A549 (cell line): Measurements from ENCODE around the gene ARF1. TPM values are rescaled to one million over a fixed set of nuclear protein-coding genes. Genes with fewer than 3 reads are reported as not detected.

Source experiments
- ATAC-seq, 2 experiments: fragments of 200-7000 bp in 1 of 2; fragments of >200 bp in 1 of 2; cut with Nextera tagmentation in 1 of 2; cut with Tn5 transposase in 1 of 2; 3 replicates each; pipeline versions ENCODE4 v1.8.0 to v1.9.1; 2018 to 2020; ENCODE audit warnings: mild to moderate bottlenecking in 1 of 2, moderate library complexity in 1 of 2
- CTCF ChIA-PET: fragments of 300-600 bp; sonication (Branson Sonifier 250); formaldehyde crosslinking; extraction: SDS; loops from one replicate; lab custom pipeline; 2021; ENCODE audit warnings: antibody characterized with exemption, inconsistent platforms; lab: Yijun Ruan, JAX
- POLR2A ChIA-PET: fragments of 350-600 bp; formaldehyde crosslinking; extraction: SDS; loops from one replicate; lab custom pipeline; 2021; ENCODE audit warnings: antibody characterized with exemption, inconsistent platforms; lab: Yijun Ruan, JAX
- DNase-seq, 2 experiments: peaks; one replicate each; pipeline versions ENCODE4 v3.0.0 to v3.0.0-alpha.2; 2011 to 2016; ENCODE audit warnings: low read depth in 1 of 2, low spot score in 1 of 2
- FAIRE-seq: peaks from 2 replicates; lab custom pipeline; 2011; peaks lifted over from hg19 to GRCh38; lab: Jason Lieb, UNC
- H3K27ac ChIP-seq, 2 experiments: fragments of >200 bp; sonication (Bioruptor Twin); formaldehyde crosslinking; 3 replicates each; pipeline ENCODE4 v1.5.1; 2016 to 2017
- H3K4me1 ChIP-seq: fragments of >200 bp; sonication (Bioruptor Twin); formaldehyde crosslinking; 3 replicates; pipeline ENCODE4 v1.6.1; 2016
- H3K4me2 ChIP-seq: fragments of >200 bp; sonication (Bioruptor Twin); formaldehyde crosslinking; 3 replicates; pipeline ENCODE4 v1.6.1; 2016
- H3K4me3 ChIP-seq: fragments of >200 bp; sonication (Bioruptor Twin); formaldehyde crosslinking; 3 replicates; pipeline ENCODE4 v1.5.1; 2016
- H3K9me3 ChIP-seq: fragments of >200 bp; sonication (Bioruptor Twin); formaldehyde crosslinking; 3 replicates; pipeline ENCODE4 v1.6.1; 2016
- ATOH8 ChIP-seq: fragments of 250-450 bp; sonication (Bioruptor Pico); IDR thresholded peaks from 2 replicates; pipeline ENCODE4 v1.5.0; 2020; ENCODE audit warnings: low read depth, mild to moderate bottlenecking, moderate library complexity
- BHLHE40 ChIP-seq: IDR thresholded peaks from 2 replicates; pipeline ENCODE4 v1.6.1; 2012; ENCODE audit warnings: low read depth, low read length, inconsistent platforms
- CBX2 ChIP-seq: fragments of 200-600 bp; sonication (generic); IDR thresholded peaks from 2 replicates; pipeline ENCODE4 v1.6.1; 2016; ENCODE audit warnings: low read depth, mild to moderate bottlenecking, borderline replicate concordance
- CHD2 ChIP-seq: fragments of 150-350 bp; IDR thresholded peaks from 2 replicates; pipeline ENCODE4 v1.6.1; 2014; ENCODE audit warnings: low read length; ENCODE audit not compliant: partially characterized antibody
- CHD4 ChIP-seq: fragments of 200-600 bp; sonication (generic); IDR thresholded peaks from 2 replicates; pipeline ENCODE4 v1.6.1; 2016; ENCODE audit warnings: antibody characterized with exemption, mild to moderate bottlenecking, borderline replicate concordance
- EHF ChIP-seq: fragments of 250-450 bp; sonication (Bioruptor Pico); IDR thresholded peaks from 2 replicates; pipeline ENCODE4 v1.5.0; 2020; ENCODE audit warnings: mild to moderate bottlenecking
- FOSB ChIP-seq: fragments of 250-450 bp; sonication (Bioruptor Pico); IDR thresholded peaks from 2 replicates; pipeline ENCODE4 v1.5.0; 2020; ENCODE audit warnings: mild to moderate bottlenecking, moderate library complexity
- FOSL2 ChIP-seq, 2 experiments: fragments of 450-650 bp in 1 of 2; fragments of >200 bp in 1 of 2; sonication (Bioruptor Twin) in 1 of 2; formaldehyde crosslinking; IDR thresholded peaks; 2 replicates each; pipeline versions ENCODE4 v1.5.0 to v1.6.1; 2016 to 2020; ENCODE audit warnings: mild to moderate bottlenecking in 1 of 2, moderate library complexity in 1 of 2
- FOXS1 ChIP-seq: fragments of 250-450 bp; sonication (Bioruptor Pico); IDR thresholded peaks from 2 replicates; pipeline ENCODE4 v1.5.0; 2020; ENCODE audit warnings: mild to moderate bottlenecking, moderate library complexity
- GATA3 ChIP-seq: IDR thresholded peaks from 2 replicates; pipeline ENCODE4 v1.6.1; 2012; ENCODE audit warnings: borderline replicate concordance
- HEYL ChIP-seq: fragments of 250-450 bp; sonication (Bioruptor Pico); IDR thresholded peaks from 2 replicates; pipeline ENCODE4 v1.8.0; 2021; ENCODE audit warnings: mild to moderate bottlenecking, moderate library complexity
- HOXB5 ChIP-seq: fragments of 250-450 bp; sonication (Bioruptor Pico); IDR thresholded peaks from 2 replicates; pipeline ENCODE4 v1.5.0; 2020; ENCODE audit warnings: mild to moderate bottlenecking, moderate library complexity
- JUN ChIP-seq, 2 experiments: fragments of >200 bp; sonication (Bioruptor Twin); formaldehyde crosslinking; IDR thresholded peaks; 2 replicates in 1 of 2; 3 replicates in 1 of 2; pipeline ENCODE4 v1.6.1; 2016 to 2017
- JUNB ChIP-seq: fragments of >200 bp; sonication (Bioruptor Twin); formaldehyde crosslinking; IDR thresholded peaks from 2 replicates; pipeline ENCODE4 v1.6.1; 2016
- KDM1A ChIP-seq: fragments of 200-600 bp; sonication (generic); IDR thresholded peaks from 2 replicates; pipeline ENCODE4 v1.6.1; 2016; ENCODE audit warnings: low read depth, mild to moderate bottlenecking
- KDM5A ChIP-seq: fragments of 200-600 bp; sonication (generic); IDR thresholded peaks from 2 replicates; pipeline ENCODE4 v1.6.1; 2016; ENCODE audit warnings: antibody characterized with exemption, mild to moderate bottlenecking
- MAX ChIP-seq: IDR thresholded peaks from 2 replicates; pipeline ENCODE4 v1.6.1; 2012
- NR3C1 ChIP-seq: fragments of >200 bp; sonication (Bioruptor Twin); formaldehyde crosslinking; IDR thresholded peaks from 3 replicates; pipeline ENCODE4 v1.6.1; 2017
- PHF8 ChIP-seq: fragments of 200-600 bp; sonication (generic); IDR thresholded peaks from 2 replicates; pipeline ENCODE4 v1.6.1; 2016; ENCODE audit warnings: low read depth, mild to moderate bottlenecking, antibody characterized with exemption, moderate library complexity, borderline replicate concordance
- POLR2AphosphoS2 ChIP-seq: conservative IDR thresholded peaks from 2 replicates; pipeline ENCODE4 v1.6.1; 2012; ENCODE audit warnings: low read length, improper control_type of control experiment, inconsistent platforms
- RFX5 ChIP-seq: fragments of 450-650 bp; IDR thresholded peaks from 2 replicates; pipeline ENCODE4 v1.7.1; 2014; ENCODE audit warnings: antibody characterized with exemption, mild to moderate bottlenecking, moderate library complexity
- RNF2 ChIP-seq: fragments of 200-600 bp; sonication (generic); IDR thresholded peaks from 2 replicates; pipeline ENCODE4 v1.6.1; 2016; ENCODE audit warnings: low read depth, mild to moderate bottlenecking, antibody characterized with exemption, moderate library complexity, borderline replicate concordance
- SMC3 ChIP-seq: fragments of >200 bp; sonication (Bioruptor Twin); formaldehyde crosslinking; IDR thresholded peaks from 3 replicates; pipeline ENCODE4 v1.6.1; 2018; ENCODE audit warnings: inconsistent platforms
- SREBF2 ChIP-seq: fragments of 450-650 bp; IDR thresholded peaks from 2 replicates; pipeline ENCODE4 v1.6.1; 2014; ENCODE audit warnings: mild to moderate bottlenecking, moderate library complexity
- TP53 ChIP-seq: fragments of 250-450 bp; sonication (Bioruptor Pico); IDR thresholded peaks from 2 replicates; pipeline ENCODE4 v1.5.0; 2021; ENCODE audit warnings: mild to moderate bottlenecking, moderate library complexity
- ZC3H11A ChIP-seq: fragments of 450-650 bp; IDR thresholded peaks from 2 replicates; pipeline ENCODE4 v1.6.1; 2014; ENCODE audit warnings: antibody characterized with exemption, mild to moderate bottlenecking
- ZSCAN20 ChIP-seq: fragments of 250-450 bp; sonication (Bioruptor Pico); IDR thresholded peaks from 2 replicates; pipeline ENCODE4 v1.8.0; 2022; ENCODE audit warnings: mild to moderate bottlenecking, moderate library complexity
- WGBS: methylation state at CpG from one replicate; pipeline ENCODE4 v1.1.6; 2017; ENCODE audit errors: missing lambda C conversion rate; 5-methylcytosine and 5-hydroxymethylcytosine counted together
- polyA plus RNA-seq, 4 experiments: library from polyadenylated mRNA; depleted of rRNA in 3 of 4; stranded (reverse); fragments of >200 nt; fragmentation: RNase III in 1 of 4; extraction: RNeasy Plus Mini Kit Qiagen cat#74134 plus additional on column Dnase treatment in 1 of 4; gene quantifications; 2 replicates in 3 of 4; 3 replicates in 1 of 4; pipeline ENCODE4 v1.2.3, GENCODE V29; 2011 to 2017
- TF ChIP-seq, protein P1 (sequence below): fragments of >200 bp; sonication (Bioruptor Twin); formaldehyde crosslinking; IDR thresholded peaks from 3 replicates; pipeline ENCODE4 v1.5.1; 2016
- TF ChIP-seq, protein P2 (sequence below): fragments of 450-650 bp; IDR thresholded peaks from 2 replicates; pipeline ENCODE4 v1.6.1; 2014; ENCODE audit warnings: antibody characterized with exemption

ARF1 gene
- polyA plus RNA-seq, 2 of the 4 experiments (the other 2 are of a cell fraction) = 297 to 376 TPM

DNA sequence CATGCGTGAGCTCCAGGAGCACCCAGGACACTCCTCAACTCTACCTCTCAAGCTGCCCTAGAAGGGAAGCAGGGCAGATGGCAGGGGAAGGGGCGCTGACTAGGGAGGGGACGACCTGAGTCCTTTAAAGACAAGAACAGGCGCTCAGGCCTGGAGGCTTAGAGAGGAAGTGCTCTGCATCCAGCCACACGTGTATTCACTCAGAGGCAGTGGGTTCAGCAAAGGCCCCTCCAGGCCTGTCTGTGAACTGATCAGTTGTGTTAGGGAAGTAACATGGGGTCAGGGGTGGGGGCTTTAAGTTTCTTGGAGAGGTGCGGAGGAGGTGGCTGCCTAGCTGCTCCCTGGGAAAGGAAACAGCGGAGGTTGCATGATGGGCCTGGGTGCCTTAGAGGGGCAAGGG, 37.1 kb upstream of the ARF1 start:
- no peak; a peak in 1 of 6 replicates for ATAC-seq
- Histone ChIP-seq H3K4me2 (no peak overlapping the region), H3K4me3 (no peak overlapping the region), H3K9me3 (0 out of 3 replicates have a peak, but pooled peaks cover 3% of the 10 kb centered on the region), H3K4me1 (peaks cover 19% of the 10 kb centered on the region), H3K27ac (no peak overlapping the region)
- DNase-seq = no peak
- POLR2A ChIA-PET = no interaction called here
- FAIRE-seq = no peak
- 73% methylated on average over 7 of the region's 7 CpGs for WGBS
- TF ChIP-seq, protein P1, sequence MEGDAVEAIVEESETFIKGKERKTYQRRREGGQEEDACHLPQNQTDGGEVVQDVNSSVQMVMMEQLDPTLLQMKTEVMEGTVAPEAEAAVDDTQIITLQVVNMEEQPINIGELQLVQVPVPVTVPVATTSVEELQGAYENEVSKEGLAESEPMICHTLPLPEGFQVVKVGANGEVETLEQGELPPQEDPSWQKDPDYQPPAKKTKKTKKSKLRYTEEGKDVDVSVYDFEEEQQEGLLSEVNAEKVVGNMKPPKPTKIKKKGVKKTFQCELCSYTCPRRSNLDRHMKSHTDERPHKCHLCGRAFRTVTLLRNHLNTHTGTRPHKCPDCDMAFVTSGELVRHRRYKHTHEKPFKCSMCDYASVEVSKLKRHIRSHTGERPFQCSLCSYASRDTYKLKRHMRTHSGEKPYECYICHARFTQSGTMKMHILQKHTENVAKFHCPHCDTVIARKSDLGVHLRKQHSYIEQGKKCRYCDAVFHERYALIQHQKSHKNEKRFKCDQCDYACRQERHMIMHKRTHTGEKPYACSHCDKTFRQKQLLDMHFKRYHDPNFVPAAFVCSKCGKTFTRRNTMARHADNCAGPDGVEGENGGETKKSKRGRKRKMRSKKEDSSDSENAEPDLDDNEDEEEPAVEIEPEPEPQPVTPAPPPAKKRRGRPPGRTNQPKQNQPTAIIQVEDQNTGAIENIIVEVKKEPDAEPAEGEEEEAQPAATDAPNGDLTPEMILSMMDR = no peak
- TF ChIP-seq CHD2 = no peak
- TF ChIP-seq PHF8 = no peak
- TF ChIP-seq RFX5 = no peak
- TF ChIP-seq JUNB = no peak
- TF ChIP-seq KDM1A = no peak
- TF ChIP-seq ATOH8 (CRISPR knock-in tag) = no peak
- no peak for TF ChIP-seq GATA3
- TF ChIP-seq CBX2 = no peak
- no peak for TF ChIP-seq FOSL2 (IDR thresholded peaks at IDR 0.05)
- TF ChIP-seq FOSL2 (CRISPR knock-in tag; IDR thresholded peaks at IDR 0.05) = no peak
- no peak for TF ChIP-seq RNF2
- TF ChIP-seq, all 56 proteins: peak for 0
- CTCF ChIA-PET = interaction anchor here (0.6 to 0.9 kb wide), 3 partner anchors 28 to 288 kb away, joined by 3 to 4 read pairs (median 4); no protein-coding TSS in a partner anchor

DNA sequence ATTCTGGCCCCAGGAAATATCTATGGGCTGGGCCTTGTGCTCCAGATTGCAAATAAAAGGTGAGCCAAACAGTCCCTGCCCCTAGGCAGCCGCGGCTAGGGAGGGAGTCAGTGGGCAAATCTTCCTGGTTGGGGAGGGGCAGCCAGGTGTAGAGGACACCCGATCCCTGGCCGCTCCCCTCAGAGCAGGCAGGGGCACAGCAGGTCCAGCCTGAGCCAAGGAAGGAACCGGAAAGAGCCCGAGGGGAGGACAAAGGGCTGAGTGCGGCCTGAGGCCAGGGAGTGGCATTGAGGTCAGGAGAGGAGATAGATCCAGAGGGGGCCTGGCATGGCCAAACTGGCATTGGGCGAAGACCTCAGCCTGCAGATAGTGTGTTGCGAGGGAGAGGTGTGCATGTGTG, 36.6 kb upstream of the ARF1 start:
- Histone ChIP-seq H3K4me2 (no peak overlapping the region), H3K4me1 (peaks cover 19% of the 10 kb centered on the region), H3K27ac (no peak overlapping the region), H3K9me3 (0 out of 3 replicates have a peak, but pooled peaks cover 3% of the 10 kb centered on the region)
- CTCF ChIA-PET = no interaction called here
- no peak for DNase-seq
- TF ChIP-seq CHD4 (no peak), MAX (no peak), ZC3H11A (no peak), RFX5 (no peak), SMC3 (no peak), SREBF2 (no peak), FOXS1 (CRISPR knock-in tag) (no peak), POLR2AphosphoS2 (no peak), KDM1A (no peak), TP53 (CRISPR knock-in tag) (no peak), JUN (IDR thresholded peaks at IDR 0.05) (no peak), FOSB (CRISPR knock-in tag) (no peak), NR3C1 (no peak), HOXB5 (no peak), HEYL (CRISPR knock-in tag) (no peak), EHF (CRISPR knock-in tag) (no peak), ZSCAN20 (no peak), KDM5A (no peak), BHLHE40 (no peak)
- TF ChIP-seq, protein P2, sequence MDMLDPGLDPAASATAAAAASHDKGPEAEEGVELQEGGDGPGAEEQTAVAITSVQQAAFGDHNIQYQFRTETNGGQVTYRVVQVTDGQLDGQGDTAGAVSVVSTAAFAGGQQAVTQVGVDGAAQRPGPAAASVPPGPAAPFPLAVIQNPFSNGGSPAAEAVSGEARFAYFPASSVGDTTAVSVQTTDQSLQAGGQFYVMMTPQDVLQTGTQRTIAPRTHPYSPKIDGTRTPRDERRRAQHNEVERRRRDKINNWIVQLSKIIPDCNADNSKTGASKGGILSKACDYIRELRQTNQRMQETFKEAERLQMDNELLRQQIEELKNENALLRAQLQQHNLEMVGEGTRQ = no peak
- TF ChIP-seq, all 56 proteins: peak for 0
- WGBS = 71% methylated on average over 9 of the region's 9 CpGs
- ATAC-seq (no peak), FAIRE-seq (no peak)
- no peak overlapping the region for H3K4me3 ChIP-seq
- POLR2A ChIA-PET = no interaction called here
